OCI-LY7 (cell line): ENCODE data around the gene FGGY. TPM values are rescaled to one million over a fixed set of nuclear protein-coding genes. Genes with fewer than 3 reads are reported as not detected.

Experiments
- BruUV-seq: library from RNA; stranded (reverse); fragments of 400-500 nt; replicated peaks from 2 replicates; lab custom pipeline; 2021; lab: Mats Ljungman, UMichigan
- CTCF ChIA-PET: fragments of 300-600 bp; sonication (Branson Sonifier 250); formaldehyde crosslinking; loops from one replicate; lab custom pipeline; 2022; ENCODE audit warnings: antibody characterized with exemption; ENCODE audit not compliant: unreplicated experiment; lab: Charles Lee
- POLR2A ChIA-PET: fragments of 300-600 bp; sonication (Branson Sonifier 250); formaldehyde crosslinking; loops from one replicate; lab custom pipeline; 2022; ENCODE audit warnings: antibody characterized with exemption; lab: Charles Lee
- DNase-seq: peaks from one replicate; pipeline ENCODE4 v3.0.0-alpha.2; 2015; ENCODE audit warnings: low spot score
- H2AFZ ChIP-seq: fragments of 200-600 bp; sonication (generic), shearing (Covaris generic); 2 replicates; pipeline ENCODE4 v1.6.1; 2014; ENCODE audit warnings: mild to moderate bottlenecking, antibody characterized with exemption, low read length, moderate library complexity
- H3K27ac ChIP-seq: fragments of 200-600 bp; sonication (generic); 2 replicates; pipeline ENCODE4 v1.5.1; 2014; ENCODE audit warnings: mixed run types, low read depth, mild to moderate bottlenecking, moderate library complexity, low read length, inconsistent platforms; ENCODE audit not compliant: poor library complexity, severe bottlenecking
- H3K36me3 ChIP-seq: fragments of 200-600 bp; sonication (generic); 2 replicates; pipeline ENCODE4 v1.6.1; 2014; ENCODE audit warnings: mild to moderate bottlenecking, antibody characterized with exemption, low read length, moderate library complexity, mixed read lengths; ENCODE audit not compliant: insufficient read depth
- H3K4me1 ChIP-seq: fragments of 200-600 bp; sonication (generic); 2 replicates; pipeline ENCODE4 v1.5.1; 2014; ENCODE audit warnings: mild to moderate bottlenecking, low read length; ENCODE audit not compliant: insufficient read depth, poor library complexity, severe bottlenecking
- H3K4me2 ChIP-seq: fragments of 200-600 bp; sonication (generic); 2 replicates; pipeline ENCODE4 v1.6.1; 2014; ENCODE audit warnings: mild to moderate bottlenecking, low read length
- H3K4me3 ChIP-seq: fragments of 200-600 bp; sonication (generic); 2 replicates; pipeline ENCODE4 v1.5.1; 2014; ENCODE audit warnings: mild to moderate bottlenecking, low read depth, low read length; ENCODE audit not compliant: poor library complexity, severe bottlenecking
- H3K79me2 ChIP-seq: fragments of 200-600 bp; sonication (generic); 2 replicates; pipeline ENCODE4 v1.6.1; 2016; ENCODE audit warnings: low read depth, mild to moderate bottlenecking, low read length, moderate library complexity, mixed read lengths; ENCODE audit not compliant: insufficient read depth
- H3K9me2 ChIP-seq: fragments of 200-600 bp; sonication (generic); 2 replicates; pipeline ENCODE4 v1.6.1; 2016; ENCODE audit warnings: mild to moderate bottlenecking, low read length, mixed read lengths; ENCODE audit not compliant: insufficient read depth
- H3K9me3 ChIP-seq: fragments of 200-600 bp; sonication (generic); 2 replicates; pipeline ENCODE4 v1.6.1; 2014; ENCODE audit warnings: mild to moderate bottlenecking, mixed run types, low read length, mixed read lengths
- H4K20me1 ChIP-seq: fragments of 200-600 bp; sonication (generic); 2 replicates; pipeline ENCODE4 v1.6.1; 2014; ENCODE audit warnings: mild to moderate bottlenecking, antibody characterized with exemption, low read length, moderate library complexity, mixed read lengths; ENCODE audit not compliant: insufficient read depth
- CTCF ChIP-seq: fragments of 200-600 bp; sonication (generic); conservative IDR thresholded peaks from 2 replicates; pipeline ENCODE4 v1.5.1; 2014; ENCODE audit warnings: mild to moderate bottlenecking, antibody characterized with exemption, low read length, moderate library complexity, mixed read lengths
- EZH2phosphoT487 ChIP-seq: fragments of 200-600 bp; sonication (generic); IDR thresholded peaks from 2 replicates; pipeline ENCODE4 v1.6.1; 2018; ENCODE audit warnings: low read depth, borderline replicate concordance, mild to moderate bottlenecking, mixed run types, antibody characterized with exemption, low read length, moderate library complexity, mixed read lengths
- intact Hi-C: fragments of 100-400 bp; cut with micrococcal nuclease; formaldehyde crosslinking; loops from one replicate; pipeline ENCODE4 v1.10.0; 2022; ENCODE audit not compliant: unreplicated experiment
- total RNA-seq, 2 experiments: library from RNA; depleted of rRNA in 1 of 2; stranded (reverse); fragments of >200 nt in 1 of 2; shearing (Covaris generic) in 1 of 2; gene quantifications; 2 replicates each; pipeline ENCODE4 v1.2.3, GENCODE V29; 2014 to 2022

FGGY gene
- total RNA-seq, 2 experiments from 2014 or later = 0.63 to 4.5 TPM

- Histone ChIP-seq H4K20me1 (no peaks in the 10 kb centered on the region), H3K36me3 (no peaks in the 10 kb centered on the region), H2AFZ (no peak overlapping the region), H3K4me1 (peaks cover 6% of the 10 kb centered on the region), H3K4me2 (no peak overlapping the region), H3K79me2 (no peaks in the 10 kb centered on the region), H3K27ac (no peak overlapping the region), H3K9me3 (no peaks in the 10 kb centered on the region), H3K9me2 (no peaks in the 10 kb centered on the region), H3K4me3 (no peak overlapping the region)
- intact Hi-C loops = no loop called here
- no peak for TF ChIP-seq EZH2phosphoT487
- TF ChIP-seq CTCF = no peak
- POLR2A ChIA-PET = no interaction called here
- CTCF ChIA-PET = no interaction called here
- DNase-seq = no peak
- no TSS peak for BruUV-seq
Measured at GRCh38 chr1:59565611-59566410, 268.9 kb downstream of the FGGY start.

GRCh38 chr1:59568158-59568935, 271.5 kb downstream of the FGGY start:
- intact Hi-C loops = no loop called here
- Histone ChIP-seq H3K9me3 (no peaks in the 10 kb centered on the region), H3K4me3 (no peak overlapping the region), H3K27ac (no peak overlapping the region), H2AFZ (no peak overlapping the region), H4K20me1 (no peaks in the 10 kb centered on the region), H3K4me2 (no peak overlapping the region), H3K79me2 (no peaks in the 10 kb centered on the region), H3K9me2 (no peaks in the 10 kb centered on the region), H3K4me1 (peaks cover 6% of the 10 kb centered on the region), H3K36me3 (no peaks in the 10 kb centered on the region)
- no peak for TF ChIP-seq CTCF
- TF ChIP-seq EZH2phosphoT487 = no peak
- no peak for DNase-seq
- POLR2A ChIA-PET = interaction anchor here (0.6 kb wide), 1 partner anchor 636 kb away, joined by 3 read pairs; no protein-coding TSS in a partner anchor
- BruUV-seq = no TSS peak
- CTCF ChIA-PET = no interaction called here
